Fibroblast of lung (primary cell): Measurements from ENCODE around the gene MROH8.

Experiments used
- CTCF ChIP-seq, 2 donors: IDR thresholded peaks in 1 of 2; conservative IDR thresholded peaks in 1 of 2; 1 replicate in 1 of 2; 2 replicates in 1 of 2; pipeline ENCODE4 v1.5.1; 2011 to 2012; ENCODE audit warnings: low read length in 2 of 2, control low read depth in 1 of 2, inconsistent platforms in 1 of 2, low read depth in 1 of 2, mild to moderate bottlenecking in 1 of 2
- EZH2 ChIP-seq: IDR thresholded peaks from 2 replicates; pipeline ENCODE4 v1.5.1; 2012; ENCODE audit warnings: low read length, control low read depth, mild to moderate bottlenecking; ENCODE audit errors: missing control alignments

GRCh38 chr20:37166867-37167266, 12.5 kb downstream of the MROH8 start:
- TF ChIP-seq CTCF (conservative IDR thresholded peaks at IDR 0.05 in 1 of 2, IDR thresholded peaks at IDR 0.05 in 1 of 2; ENCODE audit: low read depth in 1 of 2, low read length in 2 of 2) (no peak), EZH2 (no peak)
